Epithelial cell of proximal tubule (primary cell): ENCODE measurements around the gene RAI1. TPM values are rescaled to one million over a fixed set of nuclear protein-coding genes. Genes with fewer than 3 reads are reported as not detected.
"Not testable (repeated sequence)": the region's sequence is repeated elsewhere in the genome, so short reads cannot be mapped to it uniquely, and the experiment has no call there.

Experiments
- DNase-seq: peaks from one replicate; pipeline ENCODE4 v3.0.0-alpha.2; 2011; ENCODE audit warnings: low read depth
- H3K4me3 ChIP-seq: 2 replicates; pipeline ENCODE4 v1.5.1; 2011; ENCODE audit warnings: low read depth, mild to moderate bottlenecking, low read length
- CTCF ChIP-seq: conservative IDR thresholded peaks from 2 replicates; pipeline ENCODE4 v1.5.1; 2012; ENCODE audit warnings: low read depth, mild to moderate bottlenecking, low read length
- total RNA-seq: library from RNA; depleted of rRNA; stranded (reverse); fragments of >200 nt; gene quantifications from 2 replicates; pipeline ENCODE4 v1.2.3, GENCODE V29; 2015

The RAI1 gene
- total RNA-seq, 1 donor from 2014 or later, result 13.7 TPM

DNA sequence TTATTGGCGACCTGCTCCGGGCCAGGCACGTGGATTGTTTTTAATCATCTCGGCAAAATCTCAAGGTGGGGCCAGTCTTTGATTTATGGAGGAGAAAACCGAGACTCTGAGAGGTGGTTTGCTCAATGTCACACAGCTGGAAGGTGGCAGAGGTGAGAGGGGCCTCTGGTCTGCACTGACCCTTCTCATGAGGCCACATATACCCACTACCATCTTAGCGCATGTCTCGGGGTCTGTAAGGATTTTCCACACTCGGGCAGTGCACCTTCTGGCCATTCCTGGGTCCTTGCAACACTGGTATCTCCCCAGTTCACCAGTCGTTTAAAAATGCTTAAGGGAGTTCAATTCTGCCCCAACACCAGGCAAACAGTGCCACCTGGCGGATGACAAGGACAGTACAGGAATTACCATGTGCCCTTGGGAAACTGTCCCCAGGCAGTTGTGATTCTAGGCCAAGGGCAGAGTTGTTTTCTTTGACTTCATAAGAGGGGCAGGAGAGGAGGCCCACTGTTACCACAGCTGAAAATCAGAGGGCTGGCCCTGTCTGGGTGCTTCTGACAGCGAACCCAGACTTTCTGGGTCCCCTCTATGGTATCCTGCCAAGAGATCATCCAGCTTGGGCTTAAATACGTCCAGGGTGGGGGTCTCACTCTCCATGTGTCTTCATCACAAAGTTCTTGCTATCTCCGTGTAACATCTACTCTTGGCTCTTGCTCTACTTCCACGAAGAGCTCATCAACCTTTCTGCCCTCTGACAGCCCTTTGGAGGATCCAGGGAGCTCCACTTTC, 39.4 kb upstream of the RAI1 start:
- H3K4me3 ChIP-seq, result no peak overlapping the region
- peak; percentile 90 for TF ChIP-seq CTCF
- DNase-seq, result peak; percentile 16

GRCh38 chr17:17645148-17645547, 36.1 kb upstream of the RAI1 start:
- H3K4me3 ChIP-seq, DNase-seq: not testable (repeated sequence)

DNA sequence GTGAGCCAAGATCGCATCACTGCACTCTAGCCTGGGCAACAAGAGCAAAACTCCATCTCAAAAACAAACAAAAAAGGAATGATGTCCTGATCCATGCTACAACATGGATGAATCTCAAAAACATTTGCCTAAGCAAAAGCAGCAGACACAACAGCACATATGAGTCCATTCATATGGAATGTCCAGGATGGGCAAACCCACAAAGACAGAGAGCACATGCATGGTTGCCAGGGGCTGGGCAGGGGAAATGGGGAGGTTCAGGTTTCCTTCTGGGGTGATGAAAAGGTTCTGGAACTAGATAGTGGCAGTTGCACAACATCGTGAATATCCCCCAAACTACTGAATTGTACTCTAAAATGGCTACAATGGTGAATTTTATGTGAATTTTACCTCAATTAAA, 35.3 kb upstream of the RAI1 start:
- no peak overlapping the region for H3K4me3 ChIP-seq
- no peak for TF ChIP-seq CTCF
- DNase-seq, result no peak

DNA sequence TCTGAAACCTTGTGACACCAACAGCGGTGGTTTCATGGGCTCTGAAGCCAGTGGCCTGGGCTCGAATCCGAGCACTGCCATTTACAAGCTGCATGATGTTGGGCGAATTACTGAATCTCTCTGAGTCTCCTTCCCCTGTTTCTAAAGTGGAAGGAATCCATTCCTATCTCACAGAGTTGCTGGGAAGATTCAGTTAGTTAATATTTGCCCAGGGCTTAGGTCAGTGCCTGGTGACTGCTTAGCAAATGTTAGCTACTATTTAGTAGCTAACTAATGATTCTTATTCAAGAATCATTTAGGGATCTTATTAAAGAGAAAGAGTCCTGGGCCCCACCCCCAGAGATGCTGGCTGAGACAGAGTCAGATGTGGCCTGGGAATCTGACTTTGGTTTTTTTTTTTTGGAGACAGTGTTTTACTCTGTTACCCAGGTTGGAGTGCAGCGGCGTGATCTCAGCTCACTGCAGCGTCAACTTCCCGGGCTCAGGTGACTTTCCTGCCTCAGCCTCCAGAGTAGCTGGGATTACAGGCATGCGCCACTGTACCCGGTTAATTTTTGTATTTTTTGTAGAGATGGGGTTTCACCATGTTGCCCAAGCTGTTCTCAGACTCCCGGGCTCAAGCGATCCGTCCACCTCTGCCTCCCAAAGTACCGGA, 33.6 kb upstream of the RAI1 start:
- peak; percentile 29 for DNase-seq
- no peak for TF ChIP-seq CTCF
- no peak overlapping the region for H3K4me3 ChIP-seq

DNA sequence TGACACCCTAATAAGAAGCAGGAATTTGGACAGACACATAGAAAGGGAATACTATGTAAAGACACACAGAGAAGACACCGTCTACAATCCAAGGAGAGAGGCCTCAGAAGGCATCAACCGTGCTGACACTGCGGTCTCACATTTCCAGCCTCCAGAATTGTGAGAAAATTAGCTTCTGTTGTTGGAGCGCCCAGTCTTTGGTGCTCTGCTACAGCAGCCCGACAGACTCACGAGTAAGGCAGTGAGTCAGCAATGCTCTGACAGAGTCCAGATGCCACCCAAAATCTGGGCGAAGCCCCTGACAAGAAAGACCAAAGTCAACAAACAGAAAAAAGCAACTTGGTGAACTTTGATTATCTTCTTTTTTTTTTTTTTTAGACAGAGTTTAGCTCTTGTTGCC, 32.5 kb upstream of the RAI1 start:
- no peak for DNase-seq
- TF ChIP-seq CTCF, result no peak
- no peak overlapping the region for H3K4me3 ChIP-seq

- TF ChIP-seq CTCF, result no peak
- no peak overlapping the region for H3K4me3 ChIP-seq
- DNase-seq, result no peak
Measured at GRCh38 chr17:17650959-17651358, 30.3 kb upstream of the RAI1 start.

GRCh38 chr17:17653343-17653742, 27.9 kb upstream of the RAI1 start:
- no peak overlapping the region for H3K4me3 ChIP-seq
- DNase-seq, result no peak
- no peak for TF ChIP-seq CTCF
